Inflammatory macrophage treated with lipopolysaccharide for 4 hours (primary cell): ENCODE measurements around the gene RNF186.
"Not testable (repeated sequence)": the region's sequence is repeated elsewhere in the genome, so short reads cannot be mapped to it uniquely, and the experiment has no call there.

Experiments used
- DNase-seq: peaks from one replicate; pipeline ENCODE4 v3.0.0-alpha.2; 2020

Gene RNF186

GRCh38 chr1:19824036-19824435 is 9.0 kb upstream of the RNF186 start:
- DNase-seq, result no peak

- DNase-seq, result no peak
Observed at GRCh38 chr1:19819701-19820100, 4.6 kb upstream of the RNF186 start.

- no peak for DNase-seq
Observed at GRCh38 chr1:19818324-19818723, 3.2 kb upstream of the RNF186 start.

- DNase-seq, result no peak
Observed at GRCh38 chr1:19817160-19817559, 2.1 kb upstream of the RNF186 start.

GRCh38 chr1:19816737-19817086 is 1.6 kb upstream of the RNF186 start:
- DNase-seq, result not testable (repeated sequence)

- no peak for DNase-seq
Observed at GRCh38 chr1:19815801-19816736, 986 bp upstream of the RNF186 start.

GRCh38 chr1:19814244-19814661 is 830 bp downstream of the RNF186 start:
- no peak for DNase-seq

GRCh38 chr1:19813643-19813960 is 1.5 kb downstream of the RNF186 start:
- no peak for DNase-seq

GRCh38 chr1:19812875-19813642 is 2.0 kb downstream of the RNF186 start:
- DNase-seq, result no peak

- DNase-seq, result peak; percentile 60
Observed at GRCh38 chr1:19811206-19811851, 3.8 kb downstream of the RNF186 start.

GRCh38 chr1:19809044-19809750 is 5.9 kb downstream of the RNF186 start:
- DNase-seq, result no peak

- DNase-seq, result no peak
Observed at GRCh38 chr1:19808351-19808750, 6.7 kb downstream of the RNF186 start.

- no peak for DNase-seq
Observed at GRCh38 chr1:19804831-19805251, 10.2 kb downstream of the RNF186 start.

GRCh38 chr1:19802269-19802668 is 12.8 kb downstream of the RNF186 start:
- no peak for DNase-seq

GRCh38 chr1:19800076-19800804 is 14.8 kb downstream of the RNF186 start:
- DNase-seq, result peak; percentile 61

- DNase-seq, result peak; percentile 59
Observed at GRCh38 chr1:19799230-19800075, 15.6 kb downstream of the RNF186 start, which contains the start of gene TMCO4. Gene TMCO4, minus strand, starts transcription at chr1:19799916. Its CDS starts 19,158 bp downstream, at chr1:19780758.

- DNase-seq, result no peak
Observed at GRCh38 chr1:19798486-19799229, 16.4 kb downstream of the RNF186 start.

GRCh38 chr1:19797827-19798226 is 17.3 kb downstream of the RNF186 start:
- no peak for DNase-seq

GRCh38 chr1:19794583-19794982 is 20.5 kb downstream of the RNF186 start:
- no peak for DNase-seq

- DNase-seq, result no peak
Observed at GRCh38 chr1:19793360-19794046, 21.6 kb downstream of the RNF186 start.
